KMS-11 (cell line): ENCODE measurements around the gene KRT72.

Experiments used
- H2AFZ ChIP-seq: fragments of 200-600 bp; sonication (generic); 2 replicates; pipeline ENCODE4 v1.6.1; 2016; ENCODE audit warnings: antibody characterized with exemption, mixed run types, low read depth
- H3K27ac ChIP-seq: fragments of 200-600 bp; sonication (generic); 2 replicates; pipeline ENCODE4 v1.6.1; 2016; ENCODE audit warnings: mild to moderate bottlenecking, mixed run types
- H3K27me3 ChIP-seq: fragments of 200-600 bp; sonication (generic); 2 replicates; pipeline ENCODE4 v1.6.1; 2017; ENCODE audit warnings: mild to moderate bottlenecking, low read depth, mixed run types, moderate library complexity; ENCODE audit not compliant: insufficient read depth
- H3K36me3 ChIP-seq: fragments of 200-600 bp; sonication (generic); 2 replicates; pipeline ENCODE4 v1.6.1; 2017; ENCODE audit warnings: mild to moderate bottlenecking, mixed run types; ENCODE audit not compliant: insufficient read depth
- H3K4me1 ChIP-seq: fragments of 200-600 bp; sonication (generic); 2 replicates; pipeline ENCODE4 v1.6.1; 2016; ENCODE audit warnings: mild to moderate bottlenecking, low read depth, mixed run types; ENCODE audit not compliant: poor library complexity, severe bottlenecking
- H3K4me2 ChIP-seq: fragments of 200-600 bp; sonication (generic); 2 replicates; pipeline ENCODE4 v1.7.0; 2016; ENCODE audit warnings: mild to moderate bottlenecking, mixed run types
- H3K4me3 ChIP-seq: fragments of 200-600 bp; sonication (generic); IDR thresholded peaks from 2 replicates; pipeline ENCODE4 v1.6.1; 2017; ENCODE audit warnings: low read depth, low read length, mixed read lengths; ENCODE audit not compliant: insufficient read depth
- H3K79me2 ChIP-seq: fragments of 200-600 bp; sonication (generic); 2 replicates; pipeline ENCODE4 v1.6.1; 2016; ENCODE audit warnings: low read depth, mixed run types; ENCODE audit not compliant: insufficient read depth
- H3K9ac ChIP-seq: fragments of 200-600 bp; sonication (generic); 2 replicates; pipeline ENCODE4 v1.6.1; 2016; ENCODE audit warnings: mild to moderate bottlenecking, mixed run types
- H4K20me1 ChIP-seq: fragments of 200-600 bp; sonication (generic); 2 replicates; pipeline ENCODE4 v1.6.1; 2016; ENCODE audit warnings: mild to moderate bottlenecking, mixed run types; ENCODE audit not compliant: insufficient read depth
- TF ChIP-seq, protein P1 (sequence below): fragments of 200-600 bp; sonication (generic); conservative IDR thresholded peaks from 2 replicates; pipeline ENCODE4 v1.6.1; 2017; ENCODE audit warnings: low read depth, mild to moderate bottlenecking, antibody characterized with exemption, low read length, moderate library complexity, mixed read lengths

KRT72 gene

DNA sequence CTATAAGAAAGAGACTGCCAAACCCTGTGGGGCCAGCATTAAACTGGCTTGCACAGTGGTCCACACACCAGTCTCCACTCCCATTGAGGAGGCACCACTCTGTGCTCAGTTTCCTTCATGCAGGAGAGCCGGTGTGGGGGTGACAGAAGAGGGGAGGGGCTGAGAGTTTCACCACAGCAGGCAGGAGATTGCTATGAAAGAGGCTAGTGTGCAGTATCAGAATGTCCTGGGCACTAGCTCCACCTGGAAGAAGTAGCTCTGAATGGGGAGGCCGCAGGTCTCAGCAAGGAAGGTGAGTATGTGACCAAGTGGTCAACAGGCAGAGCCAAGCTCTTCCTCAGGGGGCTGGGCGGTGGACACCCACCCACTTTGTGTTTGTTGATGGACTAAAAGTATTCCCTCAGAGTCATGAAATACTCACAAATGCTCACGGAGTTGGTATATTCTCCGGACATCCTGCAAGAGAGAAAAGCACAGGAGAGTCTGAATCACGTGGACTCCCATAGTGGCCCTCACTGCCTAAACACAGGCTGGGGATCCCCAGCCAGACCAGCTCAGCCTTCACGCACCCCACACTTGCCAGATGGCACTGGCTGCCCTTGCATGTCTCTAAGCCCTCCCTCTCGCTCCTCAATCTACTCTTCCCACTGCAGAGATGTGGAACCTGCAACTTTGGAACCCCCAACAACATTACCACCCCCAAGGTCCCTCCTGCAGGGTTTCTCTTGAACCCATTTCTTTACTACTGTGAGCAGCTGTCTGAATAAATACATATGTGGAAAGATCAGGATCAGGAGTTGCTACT, 7.8 kb upstream of the KRT72 start:
- H3K9ac ChIP-seq: no peak overlapping the region
- TF ChIP-seq, protein P1, sequence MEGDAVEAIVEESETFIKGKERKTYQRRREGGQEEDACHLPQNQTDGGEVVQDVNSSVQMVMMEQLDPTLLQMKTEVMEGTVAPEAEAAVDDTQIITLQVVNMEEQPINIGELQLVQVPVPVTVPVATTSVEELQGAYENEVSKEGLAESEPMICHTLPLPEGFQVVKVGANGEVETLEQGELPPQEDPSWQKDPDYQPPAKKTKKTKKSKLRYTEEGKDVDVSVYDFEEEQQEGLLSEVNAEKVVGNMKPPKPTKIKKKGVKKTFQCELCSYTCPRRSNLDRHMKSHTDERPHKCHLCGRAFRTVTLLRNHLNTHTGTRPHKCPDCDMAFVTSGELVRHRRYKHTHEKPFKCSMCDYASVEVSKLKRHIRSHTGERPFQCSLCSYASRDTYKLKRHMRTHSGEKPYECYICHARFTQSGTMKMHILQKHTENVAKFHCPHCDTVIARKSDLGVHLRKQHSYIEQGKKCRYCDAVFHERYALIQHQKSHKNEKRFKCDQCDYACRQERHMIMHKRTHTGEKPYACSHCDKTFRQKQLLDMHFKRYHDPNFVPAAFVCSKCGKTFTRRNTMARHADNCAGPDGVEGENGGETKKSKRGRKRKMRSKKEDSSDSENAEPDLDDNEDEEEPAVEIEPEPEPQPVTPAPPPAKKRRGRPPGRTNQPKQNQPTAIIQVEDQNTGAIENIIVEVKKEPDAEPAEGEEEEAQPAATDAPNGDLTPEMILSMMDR: no peak
- H4K20me1 ChIP-seq: no peaks in the 10 kb centered on the region
- peaks cover 39% of the 10 kb centered on the region for H3K27me3 ChIP-seq
- H3K4me1 ChIP-seq: no peaks in the 10 kb centered on the region
- no peak overlapping the region for H3K4me2 ChIP-seq
- H3K27ac ChIP-seq: no peak overlapping the region
- H3K36me3 ChIP-seq: no peaks in the 10 kb centered on the region
- H2AFZ ChIP-seq: no peak overlapping the region
- no peak overlapping the region for H3K4me3 ChIP-seq
- H3K79me2 ChIP-seq: no peaks in the 10 kb centered on the region

DNA sequence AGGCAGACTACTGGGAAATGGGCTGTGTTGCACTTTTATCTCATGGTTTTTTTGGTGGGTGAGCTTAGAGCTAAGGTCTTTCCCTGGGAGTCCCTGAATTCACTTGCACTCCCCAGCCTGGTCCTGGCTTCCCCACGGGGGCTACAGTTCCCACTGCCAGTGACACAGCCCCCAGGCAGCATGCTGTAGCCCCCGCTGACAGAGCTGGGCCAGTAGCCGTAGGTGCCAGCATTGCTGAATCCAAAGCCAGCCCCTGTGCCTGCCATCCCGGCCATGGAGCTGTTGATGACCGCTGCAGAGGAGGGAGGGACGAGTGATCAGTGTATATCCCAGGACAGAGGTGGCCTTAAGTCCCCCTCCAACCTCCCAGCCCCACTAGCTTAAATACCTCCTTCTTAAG, 6.9 kb upstream of the KRT72 start:
- Histone ChIP-seq H3K4me1 (no peaks in the 10 kb centered on the region), H3K9ac (no peak overlapping the region), H3K36me3 (no peaks in the 10 kb centered on the region), H2AFZ (no peak overlapping the region), H3K27me3 (peaks cover 30% of the 10 kb centered on the region; the same call in 1 of the 2 replicates), H3K4me3 (no peak overlapping the region), H4K20me1 (no peaks in the 10 kb centered on the region), H3K79me2 (no peaks in the 10 kb centered on the region), H3K4me2 (no peak overlapping the region), H3K27ac (no peak overlapping the region)
- TF ChIP-seq, protein P1: no peak

DNA sequence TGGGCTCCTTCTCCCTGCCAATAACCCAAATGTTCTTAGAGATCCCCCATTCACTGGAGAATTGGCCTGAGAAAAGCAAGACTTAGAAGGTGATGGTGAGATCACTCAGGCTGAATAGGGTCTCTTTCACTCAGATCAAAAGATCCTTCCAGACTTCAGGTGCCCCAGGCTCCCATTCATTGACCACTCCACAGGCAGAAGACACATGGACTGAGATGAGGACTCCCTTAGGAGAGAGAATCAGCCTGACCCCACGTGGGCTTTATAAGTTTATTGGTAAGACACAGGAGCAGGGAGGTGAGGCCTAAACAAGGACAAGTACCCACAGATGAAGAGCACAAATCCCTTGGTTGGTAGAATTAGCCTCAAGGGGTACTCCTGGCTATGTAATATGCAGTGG, 6.1 kb upstream of the KRT72 start:
- Histone ChIP-seq H3K27me3 (peaks cover 22% of the 10 kb centered on the region; the same call in 1 of the 2 replicates), H4K20me1 (no peaks in the 10 kb centered on the region), H3K4me3 (no peak overlapping the region), H3K79me2 (no peaks in the 10 kb centered on the region), H3K27ac (no peak overlapping the region), H2AFZ (no peak overlapping the region), H3K4me1 (no peaks in the 10 kb centered on the region), H3K36me3 (no peaks in the 10 kb centered on the region), H3K4me2 (no peak overlapping the region), H3K9ac (no peak overlapping the region)
- TF ChIP-seq, protein P1: no peak

DNA sequence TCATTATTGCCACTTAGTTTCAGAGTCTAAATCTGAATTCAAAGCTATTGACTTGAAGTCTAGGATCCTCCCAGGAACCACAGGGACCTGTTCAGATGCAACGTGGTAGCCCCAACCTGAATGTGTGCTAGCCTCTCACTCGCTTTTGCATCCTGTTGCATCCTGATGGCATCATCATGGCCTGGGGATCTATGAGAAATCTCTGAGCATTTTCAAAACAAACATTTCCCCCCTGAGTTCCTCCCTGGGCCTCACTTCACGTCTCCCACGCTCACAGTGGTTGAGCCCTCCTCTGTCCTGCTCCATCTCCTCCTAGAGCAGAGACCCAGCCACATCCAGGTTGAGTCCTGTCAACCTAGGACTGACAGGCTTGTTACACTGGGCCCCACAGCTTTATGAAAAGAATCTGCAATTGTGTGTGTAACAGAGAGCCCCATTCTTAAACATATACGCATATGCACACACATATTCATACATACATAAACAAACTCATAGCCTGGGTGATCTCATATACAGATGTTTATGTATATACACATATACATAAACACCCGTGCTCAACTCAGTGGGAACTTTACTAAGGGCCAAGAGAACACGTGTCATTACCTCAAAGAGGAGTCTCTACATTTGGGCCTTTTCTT, 5.4 kb upstream of the KRT72 start:
- no peaks in the 10 kb centered on the region for H3K4me1 ChIP-seq
- no peaks in the 10 kb centered on the region for H3K79me2 ChIP-seq
- H3K36me3 ChIP-seq: no peaks in the 10 kb centered on the region
- peaks cover 18% of the 10 kb centered on the region; the same call in 1 of the 2 replicates for H3K27me3 ChIP-seq
- TF ChIP-seq, protein P1: no peak
- no peak overlapping the region for H3K4me3 ChIP-seq
- no peak overlapping the region for H3K27ac ChIP-seq
- no peak overlapping the region for H3K4me2 ChIP-seq
- no peak overlapping the region for H2AFZ ChIP-seq
- H4K20me1 ChIP-seq: no peaks in the 10 kb centered on the region
- H3K9ac ChIP-seq: no peak overlapping the region
